Posterior cingulate gyrus (tissue), 11 donors: ENCODE data around the gene HMCN2.

ENCODE experiments used
- DNase-seq, 10 donors: peaks; one replicate each; pipeline versions ENCODE4 v3.0.0 to v3.0.0-alpha.2; 2020 to 2021; ENCODE audit warnings: mixed read lengths in 3 of 10
- intact Hi-C: fragments of 100-400 bp; cut with DNase I; formaldehyde crosslinking; loops from one replicate; pipeline ENCODE4 v1.15.1; 2023

The HMCN2 gene

GRCh38 chr9:130265431-130266235, at the start of gene HMCN2:
Gene HMCN2 (plus strand): TSS chr9:130265760. CDS start chr9:130265879, 119 bp downstream.
- intact Hi-C loops, result no loop called here
- DNase-seq, result peak in 1 of 10 donors; percentile 72

- DNase-seq, result peak in 1 of 10 donors; percentile 38
- intact Hi-C loops, result no loop called here
These were observed 47.7 kb upstream of the HMCN2 start for GRCh38 chr9:130217838-130218237.

GRCh38 chr9:130219661-130220096, 45.9 kb upstream of the HMCN2 start:
- no peak for DNase-seq
- intact Hi-C loops, result no loop called here

- DNase-seq, result no peak
- intact Hi-C loops, result no loop called here
These were observed 45.2 kb upstream of the HMCN2 start for GRCh38 chr9:130220352-130220751.

GRCh38 chr9:130222833-130223232, 42.7 kb upstream of the HMCN2 start:
- intact Hi-C loops, result no loop called here
- no peak for DNase-seq

- intact Hi-C loops, result no loop called here
- peak in 1 of 10 donors; percentile 15 for DNase-seq
These were observed 40.5 kb upstream of the HMCN2 start for GRCh38 chr9:130225071-130225470.

- intact Hi-C loops, result no loop called here
- DNase-seq, result peak in 3 of 10 donors; percentile 33 to 56 (median 40)
These were observed 40.0 kb upstream of the HMCN2 start for GRCh38 chr9:130225586-130225985.

- peak in 3 of 10 donors; percentile 35 to 69 (median 52) for DNase-seq
- intact Hi-C loops, result no loop called here
These were observed 39.4 kb upstream of the HMCN2 start for GRCh38 chr9:130226112-130226511.

- intact Hi-C loops, result no loop called here
These were observed 37.7 kb upstream of the HMCN2 start for GRCh38 chr9:130227833-130228232.

GRCh38 chr9:130229759-130230158, 35.8 kb upstream of the HMCN2 start:
- no peak for DNase-seq
- intact Hi-C loops, result no loop called here

More at GRCh38 chr9:130227833-130228232, 37.7 kb upstream of the HMCN2 start:
- peak in 2 of 10 donors; percentile 18 to 29 for DNase-seq

GRCh38 chr9:130230631-130231030, 34.9 kb upstream of the HMCN2 start:
- intact Hi-C loops, result no loop called here
- peak in 1 of 10 donors; percentile 11 for DNase-seq

- peak in 3 of 10 donors; percentile 64 to 77 (median 66) for DNase-seq
- intact Hi-C loops, result no loop called here
These were observed 32.5 kb upstream of the HMCN2 start for GRCh38 chr9:130232899-130233586.

GRCh38 chr9:130233587-130233945, 32.0 kb upstream of the HMCN2 start:
- peak in 2 of 10 donors; percentile 52 to 66 for DNase-seq
- intact Hi-C loops, result no loop called here

GRCh38 chr9:130234340-130235260, 31.0 kb upstream of the HMCN2 start:
- intact Hi-C loops, result loop anchor here (5.0 kb wide), 1 partner anchor 347 kb away; no protein-coding TSS in a partner anchor

GRCh38 chr9:130235558-130236435, 29.8 kb upstream of the HMCN2 start:
- intact Hi-C loops, result loop anchor here (1.0 to 5.0 kb wide), 3 partner anchors 63 to 348 kb away; partner anchors contain the start of gene NCS1
- DNase-seq, result peak; percentile 56 to 94 (median 72)

More at GRCh38 chr9:130234340-130235260, 31.0 kb upstream of the HMCN2 start:
- DNase-seq, result peak in 2 of 10 donors; percentile 57 to 79

- peak in 2 of 10 donors; percentile 34 to 53 for DNase-seq
- intact Hi-C loops, result loop anchor here (1.0 to 5.0 kb wide), 3 partner anchors 64 to 349 kb away; partner anchors contain the start of gene NCS1
These were observed 29.0 kb upstream of the HMCN2 start for GRCh38 chr9:130236436-130236985.

GRCh38 chr9:130237076-130237475, 28.5 kb upstream of the HMCN2 start:
- DNase-seq, result peak in 2 of 10 donors; percentile 38 to 56
- intact Hi-C loops, result loop anchor here (5.0 kb wide), 1 partner anchor 350 kb away; no protein-coding TSS in a partner anchor

- peak in 2 of 10 donors; percentile 79 to 85 for DNase-seq
- intact Hi-C loops, result loop anchor here (5.0 kb wide), 1 partner anchor 351 kb away; no protein-coding TSS in a partner anchor
These were observed 27.6 kb upstream of the HMCN2 start for GRCh38 chr9:130237763-130238524.
